GM19025 (cell line): Measurements from ENCODE around the gene LRPAP1.
"Not testable (repeated sequence)": the region's sequence is repeated elsewhere in the genome, so short reads cannot be mapped to it uniquely, and the experiment has no call there.

ENCODE experiments used
- ATAC-seq: cut with Tn5 transposase; IDR thresholded peaks from one replicate; pipeline ENCODE4 v1.9.1; 2021; ENCODE audit warnings: mild to moderate bottlenecking, low read depth, moderate library complexity; ENCODE audit not compliant: unreplicated experiment

LRPAP1 gene

GRCh38 chr4:3520796-3521600, 11.2 kb downstream of the LRPAP1 start:
- ATAC-seq, result no peak

GRCh38 chr4:3520276-3520675, 11.9 kb downstream of the LRPAP1 start:
- no peak for ATAC-seq

- no peak for ATAC-seq
Measured at GRCh38 chr4:3519468-3520264, 12.6 kb downstream of the LRPAP1 start.

- ATAC-seq, result no peak
Measured at GRCh38 chr4:3518941-3519340, 13.3 kb downstream of the LRPAP1 start.

GRCh38 chr4:3518511-3518880, 13.7 kb downstream of the LRPAP1 start:
- ATAC-seq, result no peak

- ATAC-seq, result no peak
Measured at GRCh38 chr4:3517731-3518510, 14.3 kb downstream of the LRPAP1 start.

GRCh38 chr4:3516836-3517730, 15.1 kb downstream of the LRPAP1 start:
- no peak for ATAC-seq

- ATAC-seq, result no peak
Measured at GRCh38 chr4:3516061-3516835, 16.0 kb downstream of the LRPAP1 start.

GRCh38 chr4:3515646-3516045, 16.6 kb downstream of the LRPAP1 start:
- no peak for ATAC-seq

- ATAC-seq, result no peak
Measured at GRCh38 chr4:3514806-3515501, 17.3 kb downstream of the LRPAP1 start.

GRCh38 chr4:3514221-3514780, 17.9 kb downstream of the LRPAP1 start:
- ATAC-seq, result no peak

- ATAC-seq, result no peak
Measured at GRCh38 chr4:3513807-3514206, 18.4 kb downstream of the LRPAP1 start.

- no peak for ATAC-seq
Measured at GRCh38 chr4:3512719-3513118, 19.5 kb downstream of the LRPAP1 start.

- ATAC-seq, result no peak
Measured at GRCh38 chr4:3512279-3512678, 19.9 kb downstream of the LRPAP1 start.

GRCh38 chr4:3511601-3512000, 20.6 kb downstream of the LRPAP1 start:
- ATAC-seq, result not testable (repeated sequence)

- no peak for ATAC-seq
Measured at GRCh38 chr4:3511187-3511586, 21.0 kb downstream of the LRPAP1 start.

GRCh38 chr4:3510481-3510880, 21.7 kb downstream of the LRPAP1 start:
- no peak for ATAC-seq

GRCh38 chr4:3508542-3508941, 23.7 kb downstream of the LRPAP1 start:
- no peak for ATAC-seq
